ENCODE measurements around the gene TLE3. TPM values are rescaled to one million over a fixed set of nuclear protein-coding genes. Genes with fewer than 3 reads are reported as not detected.

The TLE3 gene
- total and polyA plus RNA-seq, 2 experiments from 2014 or later: 20.5 to 38.2 TPM

DNA sequence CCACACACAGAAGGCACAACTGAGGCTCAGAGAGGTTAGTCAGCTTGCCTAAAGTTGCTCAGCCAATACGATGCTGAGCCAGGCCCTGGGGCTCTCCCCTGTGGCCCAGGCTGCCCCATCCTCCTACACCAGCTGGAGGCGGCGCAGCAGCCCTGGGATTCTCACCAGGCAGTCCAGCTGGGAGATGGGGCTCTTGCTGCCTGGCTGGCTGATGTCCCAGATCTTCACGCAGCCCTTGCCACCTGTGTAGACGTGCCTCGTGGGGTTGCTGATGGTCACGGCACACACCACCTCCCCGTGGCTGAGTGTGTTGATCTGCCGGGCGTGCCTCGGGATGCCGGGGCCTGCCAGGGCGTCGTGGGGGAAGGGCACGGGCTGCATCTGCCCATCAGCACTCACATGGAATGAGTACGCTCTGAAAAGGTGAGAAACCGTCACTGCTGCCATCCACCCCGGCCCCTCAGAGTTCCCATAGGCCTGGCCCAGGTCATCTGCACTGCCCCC lies 42.8 kb downstream of the TLE3 start:
- Histone ChIP-seq H3K36me3 (peaks cover 30% of the 10 kb centered on the region), H3K27me3 (no peaks in the 10 kb centered on the region), H3K4me1 (ENCODE audit: low read depth) (no peaks in the 10 kb centered on the region), H3K9me3 (ENCODE audit: low read depth) (no peaks in the 10 kb centered on the region), H3K4me3 (no peak overlapping the region), H3K27ac (no peak overlapping the region)
- no peak for DNase-seq (ENCODE audit: low read depth in 1 of 2, low spot score in 1 of 2)
- TF ChIP-seq, protein P1, sequence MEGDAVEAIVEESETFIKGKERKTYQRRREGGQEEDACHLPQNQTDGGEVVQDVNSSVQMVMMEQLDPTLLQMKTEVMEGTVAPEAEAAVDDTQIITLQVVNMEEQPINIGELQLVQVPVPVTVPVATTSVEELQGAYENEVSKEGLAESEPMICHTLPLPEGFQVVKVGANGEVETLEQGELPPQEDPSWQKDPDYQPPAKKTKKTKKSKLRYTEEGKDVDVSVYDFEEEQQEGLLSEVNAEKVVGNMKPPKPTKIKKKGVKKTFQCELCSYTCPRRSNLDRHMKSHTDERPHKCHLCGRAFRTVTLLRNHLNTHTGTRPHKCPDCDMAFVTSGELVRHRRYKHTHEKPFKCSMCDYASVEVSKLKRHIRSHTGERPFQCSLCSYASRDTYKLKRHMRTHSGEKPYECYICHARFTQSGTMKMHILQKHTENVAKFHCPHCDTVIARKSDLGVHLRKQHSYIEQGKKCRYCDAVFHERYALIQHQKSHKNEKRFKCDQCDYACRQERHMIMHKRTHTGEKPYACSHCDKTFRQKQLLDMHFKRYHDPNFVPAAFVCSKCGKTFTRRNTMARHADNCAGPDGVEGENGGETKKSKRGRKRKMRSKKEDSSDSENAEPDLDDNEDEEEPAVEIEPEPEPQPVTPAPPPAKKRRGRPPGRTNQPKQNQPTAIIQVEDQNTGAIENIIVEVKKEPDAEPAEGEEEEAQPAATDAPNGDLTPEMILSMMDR (IDR thresholded peaks at IDR 0.05; ENCODE audit: low read depth, low read length): no peak

DNA sequence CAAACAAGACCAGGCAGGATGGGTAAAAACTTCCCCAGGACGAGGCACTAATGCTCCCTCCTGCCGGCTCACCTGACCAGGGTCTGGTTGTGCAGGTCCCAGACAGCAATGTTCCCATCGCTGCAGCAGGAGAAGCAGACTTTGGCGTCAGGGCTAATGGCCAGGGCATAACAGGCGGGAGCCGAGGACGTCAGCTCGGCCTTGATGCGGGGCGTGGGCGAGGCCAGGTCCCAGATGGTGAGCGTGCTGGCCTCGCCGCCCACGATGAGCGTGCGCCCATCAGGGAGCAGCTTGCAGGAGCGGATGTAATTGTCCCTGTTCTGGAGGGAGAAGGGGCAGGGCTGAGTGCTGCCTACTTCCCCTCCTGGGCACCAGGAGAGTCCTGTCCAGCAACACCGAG lies 43.4 kb downstream of the TLE3 start:
- H3K4me3 ChIP-seq: no peak overlapping the region
- no peaks in the 10 kb centered on the region for H3K27me3 ChIP-seq
- H3K36me3 ChIP-seq: peaks cover 28% of the 10 kb centered on the region
- TF ChIP-seq, protein P1 (IDR thresholded peaks at IDR 0.05; ENCODE audit: low read depth, low read length): no peak
- no peak overlapping the region for H3K27ac ChIP-seq
- DNase-seq (ENCODE audit: low read depth in 1 of 2, low spot score in 1 of 2): no peak
- H3K9me3 ChIP-seq (ENCODE audit: low read depth): no peaks in the 10 kb centered on the region
- H3K4me1 ChIP-seq (ENCODE audit: low read depth): no peaks in the 10 kb centered on the region

DNA sequence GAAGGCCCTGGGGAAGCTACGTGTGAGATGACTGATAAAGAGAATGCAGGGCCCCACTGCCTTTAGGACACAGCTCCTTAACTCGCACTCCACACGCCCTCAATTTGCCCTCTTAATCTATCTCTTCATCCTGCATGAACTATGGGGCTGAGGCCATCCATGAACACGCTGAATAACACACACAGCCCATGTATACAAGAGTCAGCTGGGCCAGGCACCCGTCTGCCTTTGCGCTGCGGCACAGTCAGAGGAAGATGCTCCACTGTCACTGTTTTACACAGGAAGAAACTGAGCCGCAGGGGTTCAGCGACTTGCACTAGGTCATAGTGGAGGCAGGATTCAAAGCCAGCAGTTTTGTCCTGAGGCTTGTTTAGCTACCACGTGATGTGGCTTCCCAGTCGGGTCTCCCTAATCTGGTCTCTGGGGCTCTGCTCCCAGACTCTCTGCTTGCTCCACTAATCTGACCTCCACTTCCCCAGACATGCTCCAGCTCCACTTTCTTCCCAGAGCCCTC lies 43.9 kb downstream of the TLE3 start:
- H3K4me3 ChIP-seq: no peak overlapping the region
- H3K27ac ChIP-seq: no peak overlapping the region
- H3K27me3 ChIP-seq: no peaks in the 10 kb centered on the region
- H3K4me1 ChIP-seq (ENCODE audit: low read depth): no peaks in the 10 kb centered on the region
- peaks cover 27% of the 10 kb centered on the region for H3K36me3 ChIP-seq
- H3K9me3 ChIP-seq (ENCODE audit: low read depth): no peaks in the 10 kb centered on the region
- TF ChIP-seq, protein P1 (IDR thresholded peaks at IDR 0.05; ENCODE audit: low read depth, low read length): no peak
- DNase-seq (ENCODE audit: low read depth in 1 of 2, low spot score in 1 of 2): no peak

DNA sequence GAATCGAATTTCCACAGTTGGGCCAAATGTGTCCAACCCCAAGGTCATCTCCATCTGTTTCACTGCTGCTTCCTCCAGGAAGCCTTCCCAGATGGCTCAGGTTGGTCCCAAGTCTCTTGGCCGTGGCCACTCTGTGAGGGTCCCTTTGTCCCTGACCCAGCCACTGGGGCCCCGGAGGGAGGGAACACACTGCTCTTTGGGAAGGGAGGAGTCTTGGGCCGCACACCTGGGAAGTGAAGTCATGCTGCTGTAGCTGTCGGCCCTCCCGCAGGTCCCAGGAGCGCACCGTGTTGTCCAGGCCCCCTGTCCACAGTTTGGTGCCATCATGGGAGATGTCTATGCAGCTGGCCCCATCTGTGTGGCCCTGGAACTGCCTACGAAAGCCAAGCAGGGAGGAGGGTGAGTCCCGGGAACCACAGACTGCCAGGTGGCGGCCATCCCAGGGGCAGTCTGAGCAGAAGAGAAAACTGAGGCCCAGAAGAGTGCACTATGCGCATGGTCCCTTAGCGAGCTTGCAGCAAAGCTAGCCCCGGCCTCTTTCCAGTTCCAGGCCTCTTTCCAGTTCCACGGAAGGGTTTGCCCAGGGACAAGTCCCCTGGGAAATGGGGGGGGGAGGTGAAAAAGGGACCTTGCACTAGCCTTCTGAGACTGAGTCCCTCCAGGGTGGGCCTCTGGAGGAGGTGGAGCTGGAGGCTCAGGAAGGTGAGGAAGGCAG lies 44.6 kb downstream of the TLE3 start:
- DNase-seq (ENCODE audit: low read depth in 1 of 2, low spot score in 1 of 2): no peak
- H3K36me3 ChIP-seq: peaks cover 21% of the 10 kb centered on the region
- no peak overlapping the region for H3K27ac ChIP-seq
- TF ChIP-seq, protein P1 (IDR thresholded peaks at IDR 0.05; ENCODE audit: low read depth, low read length): no peak
- H3K27me3 ChIP-seq: no peaks in the 10 kb centered on the region
- H3K4me1 ChIP-seq (ENCODE audit: low read depth): no peaks in the 10 kb centered on the region
- no peaks in the 10 kb centered on the region for H3K9me3 ChIP-seq (ENCODE audit: low read depth)
- no peak overlapping the region for H3K4me3 ChIP-seq

DNA sequence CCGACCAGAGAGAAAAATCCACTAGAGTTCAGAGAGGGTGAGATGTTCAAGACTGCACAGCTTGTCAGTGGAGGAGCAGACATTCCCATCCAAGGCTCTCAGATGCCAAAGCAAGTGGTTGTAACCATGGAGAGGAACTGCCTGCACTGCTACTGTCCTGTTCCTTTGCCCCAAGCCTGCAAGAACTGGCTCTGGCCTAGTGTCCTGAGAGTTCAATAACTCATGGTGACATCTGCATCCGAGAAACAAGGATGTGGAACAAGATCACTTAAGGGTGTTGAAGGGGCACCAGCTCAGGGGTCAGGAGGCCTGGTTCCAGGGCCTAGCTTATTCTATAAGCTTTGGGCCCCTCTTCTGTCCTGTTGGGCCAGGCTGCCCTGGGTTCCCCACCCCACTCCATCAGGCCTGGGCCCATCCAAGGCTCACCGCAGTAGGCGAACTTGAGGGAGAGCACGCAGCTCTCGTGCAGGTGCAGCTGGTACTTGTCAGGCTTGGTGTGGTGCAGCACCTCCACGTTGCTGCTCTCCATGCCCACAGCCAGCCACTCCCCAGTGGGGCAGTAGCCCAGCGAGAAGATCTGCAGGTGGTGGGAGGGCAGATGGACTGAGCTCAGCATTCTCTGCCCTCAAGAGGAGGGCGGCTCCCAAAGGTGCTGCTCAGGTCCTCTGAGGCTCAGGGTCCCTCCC lies 45.6 kb downstream of the TLE3 start:
- DNase-seq (ENCODE audit: low read depth in 1 of 2, low spot score in 1 of 2): no peak
- H3K27ac ChIP-seq: no peak overlapping the region
- no peaks in the 10 kb centered on the region for H3K9me3 ChIP-seq (ENCODE audit: low read depth)
- H3K27me3 ChIP-seq: no peaks in the 10 kb centered on the region
- no peak overlapping the region for H3K4me3 ChIP-seq
- TF ChIP-seq, protein P1 (IDR thresholded peaks at IDR 0.05; ENCODE audit: low read depth, low read length): no peak
- H3K36me3 ChIP-seq: peaks cover 17% of the 10 kb centered on the region
- no peaks in the 10 kb centered on the region for H3K4me1 ChIP-seq (ENCODE audit: low read depth)
